Measurements from ENCODE around the gene RPUSD1.
A peak's percentile ranks its signal among the peaks of the same experiment; 100 is the strongest.

Gene RPUSD1

GRCh38 chr16:813204-813915, 25.2 kb upstream of the RPUSD1 start:
- peak; percentile 6 for DNase-seq (ENCODE audit: low read depth)
- H3K4me3 ChIP-seq (ENCODE audit: low read length): peak overlapping the region; percentile 35

DNA sequence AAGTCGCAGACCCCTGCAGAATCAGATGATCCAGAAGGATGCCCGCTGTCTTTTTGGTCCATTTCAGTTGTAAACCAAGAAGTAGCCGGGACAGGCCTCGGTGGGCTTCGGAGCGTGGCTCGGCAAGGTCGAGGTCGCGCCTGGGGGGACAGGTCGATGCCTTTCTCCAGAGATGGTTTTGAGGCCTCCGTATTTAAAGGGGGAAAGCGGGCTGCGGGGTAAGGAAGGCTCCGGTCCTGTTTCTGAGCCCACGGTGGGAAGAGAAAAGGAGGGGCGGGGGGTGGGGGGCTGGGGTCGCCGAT, 19.9 kb upstream of the RPUSD1 start:
- no peak for TF ChIP-seq CTCF (conservative IDR thresholded peaks at IDR 0.05; ENCODE audit: low read length)
- no peak for DNase-seq (ENCODE audit: low read depth)
- peak overlapping the region; percentile 77 for H3K4me3 ChIP-seq (ENCODE audit: low read length)

More at GRCh38 chr16:813204-813915, 25.2 kb upstream of the RPUSD1 start:
- TF ChIP-seq CTCF (conservative IDR thresholded peaks at IDR 0.05; ENCODE audit: low read length): peak; percentile 57

DNA sequence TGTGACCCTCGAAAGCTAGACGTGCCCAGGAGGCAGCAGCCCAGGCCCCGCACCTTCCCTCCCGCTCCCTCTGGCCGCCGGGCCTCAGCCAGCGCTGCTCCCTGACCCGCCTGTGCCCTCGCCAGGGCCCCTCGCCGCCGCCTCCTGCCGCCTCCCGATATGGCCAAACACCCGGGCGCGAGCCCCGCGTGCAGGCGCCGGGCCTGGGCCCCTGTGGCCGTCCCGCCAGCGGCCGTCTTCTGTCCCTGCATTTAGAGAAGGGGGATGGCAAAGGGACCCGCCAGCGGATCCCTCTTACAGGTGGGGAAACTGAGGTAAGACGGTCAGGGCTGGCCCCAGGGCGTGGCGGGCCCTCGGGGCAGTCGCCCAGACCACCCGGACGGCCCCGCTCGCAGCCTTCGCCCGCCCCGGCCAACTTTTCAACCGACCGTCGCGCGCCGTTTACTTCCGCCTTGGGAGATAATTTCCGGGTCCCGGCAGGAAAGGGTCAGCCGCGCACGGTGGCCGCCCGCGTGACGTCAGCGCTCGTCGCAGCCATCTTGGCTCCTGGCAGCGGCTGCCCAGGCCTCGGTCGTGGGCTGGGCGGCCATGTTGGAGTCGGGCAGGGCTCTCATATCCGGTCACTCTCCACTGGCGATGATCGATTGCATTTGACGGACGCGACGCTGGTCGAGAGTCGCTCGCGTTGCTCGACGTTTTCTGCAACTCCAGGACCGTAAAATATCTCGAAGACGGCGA, 19.3 kb upstream of the RPUSD1 start:
- TF ChIP-seq CTCF (conservative IDR thresholded peaks at IDR 0.05; ENCODE audit: low read length): no peak
- H3K4me3 ChIP-seq (ENCODE audit: low read length): peak overlapping the region; percentile 77
- peak; percentile 88 for DNase-seq (ENCODE audit: low read depth)

DNA sequence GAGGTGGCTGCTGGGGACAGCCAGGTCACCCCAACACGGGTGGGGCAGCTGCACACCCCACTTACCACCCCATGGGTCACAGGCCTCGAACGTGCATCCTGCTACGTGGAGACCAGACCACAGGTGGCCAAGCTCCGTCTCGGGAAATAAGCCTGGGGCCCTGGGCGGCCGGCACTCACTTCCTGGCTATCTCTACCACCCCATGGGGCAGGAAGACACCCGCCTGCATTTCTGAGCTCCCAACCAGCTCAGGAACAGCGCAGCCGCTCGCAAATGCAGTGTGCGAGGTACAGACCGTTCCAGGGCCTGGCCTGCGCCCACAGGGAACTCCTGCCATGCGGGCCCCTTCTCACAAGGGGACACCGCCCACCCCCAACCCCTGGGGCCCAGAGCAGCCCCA, 17.3 kb upstream of the RPUSD1 start:
- no peak for DNase-seq (ENCODE audit: low read depth)
- TF ChIP-seq CTCF (conservative IDR thresholded peaks at IDR 0.05; ENCODE audit: low read length): no peak
- no peak overlapping the region for H3K4me3 ChIP-seq (ENCODE audit: low read length)

- H3K4me3 ChIP-seq (ENCODE audit: low read length): no peak overlapping the region
- no peak for DNase-seq (ENCODE audit: low read depth)
- no peak for TF ChIP-seq CTCF (conservative IDR thresholded peaks at IDR 0.05; ENCODE audit: low read length)
Observed at GRCh38 chr16:804193-805048, 16.2 kb upstream of the RPUSD1 start.

GRCh38 chr16:803754-804080, 15.5 kb upstream of the RPUSD1 start:
- no peak for TF ChIP-seq CTCF (conservative IDR thresholded peaks at IDR 0.05; ENCODE audit: low read length)
- DNase-seq (ENCODE audit: low read depth): no peak

More at GRCh38 chr16:803754-804080, 15.5 kb upstream of the RPUSD1 start:
- H3K4me3 ChIP-seq (ENCODE audit: low read length): no peak overlapping the region
